BLaER1 treated with 17β-estradiol and CSF1 and Interleukin-3, amounts not matched to agents 10 nM and 100 nM (cell line): ENCODE measurements around the gene MMEL1.
A peak's percentile ranks its signal among the peaks of the same experiment; 100 is the strongest.
"Not testable (repeated sequence)": the region's sequence is repeated elsewhere in the genome, so short reads cannot be mapped to it uniquely, and the experiment has no call there.

ENCODE experiments used
- H3K27ac ChIP-seq, 11 experiments: shearing (Covaris generic); formaldehyde crosslinking; 2 replicates each; pipeline ENCODE4 v1.8.1; 2022
- H3K27me3 ChIP-seq, 11 experiments: shearing (Covaris generic); formaldehyde crosslinking; 2 replicates each; pipeline ENCODE4 v1.8.1; 2022
- H3K36me3 ChIP-seq, 11 experiments: shearing (Covaris generic); formaldehyde crosslinking; 2 replicates each; pipeline ENCODE4 v1.8.1; 2022
- H3K4me1 ChIP-seq, 10 experiments: shearing (Covaris generic); formaldehyde crosslinking; 2 replicates each; pipeline ENCODE4 v1.8.1; 2022
- H3K4me2 ChIP-seq, 11 experiments: shearing (Covaris generic); formaldehyde crosslinking; 2 replicates each; pipeline ENCODE4 v1.8.1; 2022
- H3K4me3 ChIP-seq, 10 experiments: shearing (Covaris generic); formaldehyde crosslinking; 2 replicates each; pipeline ENCODE4 v1.8.1; 2022
- H3K9ac ChIP-seq, 11 experiments: shearing (Covaris generic); formaldehyde crosslinking; 2 replicates each; pipeline ENCODE4 v1.8.1; 2022
- H3K9me3 ChIP-seq, 11 experiments: shearing (Covaris generic); formaldehyde crosslinking; replicated peaks in 1 of 11; 2 replicates each; pipeline ENCODE4 v1.8.1; 2022
- H4K20me1 ChIP-seq, 11 experiments: shearing (Covaris generic); formaldehyde crosslinking; 2 replicates each; pipeline ENCODE4 v1.8.1; 2022
- Cebpa-rat ChIP-seq, 11 experiments: shearing (Covaris generic); IDR thresholded peaks; 2 replicates each; pipeline ENCODE4 v1.8.1; 2022

Gene MMEL1

DNA sequence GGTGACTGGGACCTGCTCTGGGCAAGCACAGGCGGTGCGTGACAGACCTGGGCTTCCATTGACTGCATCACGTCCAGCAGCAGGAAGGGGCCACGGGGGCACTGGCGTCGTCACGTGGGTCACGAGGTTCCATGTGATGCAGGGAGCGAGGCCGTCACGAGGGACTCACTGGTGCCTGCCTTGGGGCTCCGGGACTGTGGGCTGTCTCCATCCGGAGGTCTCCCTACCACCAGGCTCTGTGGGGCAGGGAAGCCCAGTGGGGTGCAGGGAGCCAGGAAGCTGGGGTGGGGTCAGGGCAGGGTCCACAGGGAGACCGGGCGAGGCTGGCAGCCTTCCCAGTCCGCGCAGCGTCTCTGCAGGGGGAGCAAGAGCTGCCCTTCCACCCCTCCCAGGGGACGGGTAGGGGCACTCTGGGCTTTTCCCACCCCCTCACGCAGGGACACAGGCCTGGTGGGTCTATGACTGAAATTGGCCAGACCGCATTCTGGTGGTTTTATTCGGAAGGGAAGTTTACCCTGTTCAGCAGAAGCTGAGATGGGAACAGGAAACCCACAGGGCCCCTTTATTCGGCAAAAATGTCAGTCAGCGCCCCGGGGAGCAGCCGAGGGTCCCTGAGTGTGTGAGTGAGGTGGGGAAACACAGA is 77.1 kb downstream of the MMEL1 start:
- Histone ChIP-seq H3K27ac (peak overlapping the region; percentile 77 to 96 (median 91)), H3K9ac (peak overlapping the region; percentile 80 to 95 (median 85)), H3K4me3 (peak overlapping the region; percentile 58 to 92 (median 68))

DNA sequence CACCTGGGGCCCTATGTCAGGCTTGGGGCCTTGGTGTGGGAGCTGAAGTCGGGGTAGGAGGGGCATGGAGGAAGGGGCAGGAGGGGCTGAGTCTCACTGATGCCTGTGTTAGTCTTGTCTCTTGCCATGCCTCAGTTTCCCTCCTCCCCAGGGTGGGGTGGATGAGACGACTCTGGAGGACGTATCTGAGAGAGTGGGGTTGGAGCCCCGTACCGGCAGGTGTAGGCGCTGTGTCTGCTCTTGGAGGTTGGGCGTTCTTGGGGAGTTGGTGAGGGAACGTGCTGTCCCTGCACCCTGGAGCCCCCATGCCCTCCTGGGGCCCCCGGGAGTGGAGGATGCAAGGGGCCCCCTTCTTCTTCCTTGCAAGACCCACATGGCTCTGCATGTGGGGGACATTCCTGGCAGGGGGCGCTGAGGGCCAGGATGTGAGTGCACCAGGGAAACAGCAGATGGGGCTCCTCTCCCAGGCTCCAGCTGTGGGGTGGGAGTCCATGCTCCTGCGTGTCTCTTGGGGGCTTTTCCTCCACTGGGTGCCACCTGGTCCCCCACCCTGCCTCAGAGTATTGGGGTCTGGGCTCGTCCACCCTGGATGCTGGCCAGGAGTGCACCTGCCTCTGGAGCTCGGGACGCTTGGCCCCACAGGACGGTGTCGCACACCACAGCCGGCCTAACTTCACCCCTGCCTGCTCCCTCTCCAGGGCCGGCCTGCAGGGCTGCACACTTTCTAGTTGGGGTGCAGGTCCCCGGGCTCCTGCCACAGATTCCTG is 78.0 kb downstream of the MMEL1 start:
- Histone ChIP-seq H3K27ac (peak overlapping the region in 9 of 11 experiments; percentile 82 to 96 (median 92); a peak in 14 of 22 replicates), H3K36me3 (peaks cover 0 to 26% (median 0%) of the 10 kb centered on the region in 11 experiments; a peak in 5 of 22 replicates)
- no peak for TF ChIP-seq Cebpa-rat (IDR thresholded peaks at IDR 0.05)

More for the DNA sequence above, 77.1 kb downstream of the MMEL1 start:
- Histone ChIP-seq H3K9me3 (no peaks in the 10 kb centered on the region), H3K36me3 (peaks cover 0 to 35% (median 0%) of the 10 kb centered on the region in 11 experiments; a peak in 6 of 22 replicates), H4K20me1 (peaks cover 0 to 44% (median 16%) of the 10 kb centered on the region in 11 experiments; a peak in 15 of 22 replicates), H3K27me3 (no peaks in the 10 kb centered on the region), H3K4me2 (peak overlapping the region; percentile 94 to 100 (median 99)), H3K4me1 (peaks cover 71 to 82% (median 77%) of the 10 kb centered on the region in 10 experiments)
- TF ChIP-seq Cebpa-rat (IDR thresholded peaks at IDR 0.05) = no peak

DNA sequence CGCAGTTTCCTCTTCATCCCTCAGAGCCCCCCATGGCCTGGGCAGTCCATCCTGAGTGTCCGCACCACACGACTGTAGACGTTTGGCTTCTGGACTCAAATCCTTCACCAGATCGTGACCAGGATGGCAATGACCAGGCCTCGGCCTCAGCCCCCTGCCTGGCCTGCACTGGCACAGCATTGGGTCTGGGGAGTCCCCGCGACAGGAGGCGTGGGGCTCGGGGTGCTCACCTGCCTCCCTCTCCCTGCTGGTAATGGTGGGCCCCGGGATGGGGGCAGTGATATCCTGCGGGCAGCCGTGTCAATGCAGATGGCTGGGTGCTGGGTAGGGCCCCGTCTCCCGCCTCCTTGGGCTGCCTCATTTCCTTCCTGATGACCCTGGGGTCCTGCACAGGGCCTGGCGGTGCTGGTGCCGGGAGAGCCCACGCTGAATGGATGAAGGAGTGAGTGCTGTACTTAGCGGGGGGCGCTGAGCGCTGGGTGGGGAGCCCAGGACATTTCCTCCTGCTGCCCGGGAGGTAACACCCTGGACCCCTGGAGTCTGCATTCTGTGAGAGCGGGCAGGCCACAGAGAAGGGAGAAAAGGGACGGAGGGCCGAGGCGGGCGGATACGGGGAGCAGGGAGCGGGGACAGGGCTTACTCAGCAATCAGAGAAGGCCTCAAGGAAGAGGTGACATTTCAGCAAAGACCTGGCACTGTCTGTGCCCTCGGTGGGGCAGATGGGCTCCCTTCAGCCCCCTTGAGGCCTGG is 78.8 kb downstream of the MMEL1 start:
- Histone ChIP-seq H3K4me3 (no peak overlapping the region), H3K36me3 (peaks cover 0 to 18% (median 0%) of the 10 kb centered on the region in 11 experiments; a peak in 5 of 22 replicates), H3K27me3 (no peaks in the 10 kb centered on the region), H4K20me1 (peaks cover 0 to 27% (median 9%) of the 10 kb centered on the region in 11 experiments; a peak in 15 of 22 replicates), H3K4me1 (peaks cover 70 to 90% (median 85%) of the 10 kb centered on the region in 10 experiments), H3K27ac (peak overlapping the region in 3 of 11 experiments; percentile 32 to 96 (median 44); a peak in 4 of 22 replicates), H3K9ac (peak overlapping the region in 7 of 11 experiments; percentile 14 to 95 (median 44); a peak in 9 of 22 replicates), H3K9me3 (no peaks in the 10 kb centered on the region), H3K4me2 (peak overlapping the region; percentile 94 to 100 (median 99))
- TF ChIP-seq Cebpa-rat (IDR thresholded peaks at IDR 0.05) = no peak

More for the DNA sequence above, 78.0 kb downstream of the MMEL1 start:
- peak overlapping the region; percentile 94 to 100 (median 99) for H3K4me2 ChIP-seq
- peaks cover 70 to 84% (median 80%) of the 10 kb centered on the region in 10 experiments for H3K4me1 ChIP-seq
- no peaks in the 10 kb centered on the region for H3K9me3 ChIP-seq
- peak overlapping the region in 7 of 10 experiments; percentile 64 to 92 (median 75); a peak in 6 of 20 replicates for H3K4me3 ChIP-seq
- H3K9ac ChIP-seq = peak overlapping the region in 9 of 11 experiments; percentile 12 to 95 (median 85); a peak in 9 of 22 replicates
- H3K27me3 ChIP-seq = no peaks in the 10 kb centered on the region
- H4K20me1 ChIP-seq = peaks cover 0 to 35% (median 14%) of the 10 kb centered on the region in 11 experiments; a peak in 15 of 22 replicates

DNA sequence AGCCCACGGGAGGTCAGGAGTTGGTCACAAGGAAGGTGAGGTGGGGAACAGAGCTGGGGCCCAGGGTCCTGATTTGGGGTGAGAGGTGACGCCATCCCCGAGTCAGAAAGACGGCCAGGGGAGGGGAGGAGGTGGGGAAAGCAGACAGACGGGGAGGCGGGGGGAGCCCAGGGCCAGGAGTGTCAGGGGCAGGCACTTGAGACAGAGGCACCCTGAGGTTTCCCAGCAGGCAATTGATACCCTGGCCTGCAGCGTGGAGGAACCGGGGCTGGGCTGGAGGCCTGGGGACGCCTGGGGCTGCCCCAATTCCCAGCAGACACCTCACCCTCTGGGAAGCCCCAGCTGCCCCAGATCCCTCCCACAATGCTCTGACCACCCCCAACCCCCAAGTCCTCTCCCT is 79.7 kb downstream of the MMEL1 start:
- not testable (repeated sequence) for H3K9me3 ChIP-seq, H3K4me3 ChIP-seq, H3K9ac ChIP-seq, H3K27ac ChIP-seq, H3K36me3 ChIP-seq, H3K27me3 ChIP-seq
- Histone ChIP-seq H4K20me1 (peaks cover 0 to 18% (median 6%) of the 10 kb centered on the region in 11 experiments; a peak in 12 of 22 replicates), H3K4me2 (peak overlapping the region in 1 of 11 experiments; percentile 99; a peak in 1 of 22 replicates), H3K4me1 (peaks cover 67 to 89% (median 84%) of the 10 kb centered on the region in 10 experiments)

DNA sequence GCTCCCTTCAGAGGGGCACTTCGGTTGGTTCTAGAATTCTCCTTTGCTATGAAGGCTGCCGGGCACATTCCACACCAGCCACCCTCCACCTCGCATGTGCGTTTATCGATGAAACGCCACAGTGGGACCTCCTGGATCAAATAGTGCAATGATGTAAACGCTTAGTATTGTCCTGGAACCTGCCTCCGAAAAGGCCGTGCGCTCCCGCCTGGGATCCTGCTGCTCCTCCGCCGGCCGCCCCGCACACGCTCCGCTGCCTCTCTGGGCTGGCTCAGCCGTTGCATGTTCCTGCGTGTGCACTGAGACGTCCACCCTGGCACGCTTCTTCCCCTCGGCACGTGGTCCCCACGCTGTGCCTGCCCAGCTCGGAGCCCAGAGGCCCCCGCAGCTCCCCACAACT is 80.6 kb downstream of the MMEL1 start:
- Histone ChIP-seq H3K9ac (no peak overlapping the region), H3K27me3 (no peaks in the 10 kb centered on the region), H3K4me2 (peak overlapping the region; percentile 37 to 100 (median 96); a peak in 21 of 22 replicates), H3K36me3 (no peaks in the 10 kb centered on the region), H3K4me3 (no peak overlapping the region), H3K9me3 (no peaks in the 10 kb centered on the region), H4K20me1 (peaks cover 0 to 23% (median 0%) of the 10 kb centered on the region in 11 experiments; a peak in 10 of 22 replicates), H3K27ac (no peak overlapping the region), H3K4me1 (peaks cover 70 to 89% (median 84%) of the 10 kb centered on the region in 10 experiments)
- TF ChIP-seq Cebpa-rat (IDR thresholded peaks at IDR 0.05) = no peak

DNA sequence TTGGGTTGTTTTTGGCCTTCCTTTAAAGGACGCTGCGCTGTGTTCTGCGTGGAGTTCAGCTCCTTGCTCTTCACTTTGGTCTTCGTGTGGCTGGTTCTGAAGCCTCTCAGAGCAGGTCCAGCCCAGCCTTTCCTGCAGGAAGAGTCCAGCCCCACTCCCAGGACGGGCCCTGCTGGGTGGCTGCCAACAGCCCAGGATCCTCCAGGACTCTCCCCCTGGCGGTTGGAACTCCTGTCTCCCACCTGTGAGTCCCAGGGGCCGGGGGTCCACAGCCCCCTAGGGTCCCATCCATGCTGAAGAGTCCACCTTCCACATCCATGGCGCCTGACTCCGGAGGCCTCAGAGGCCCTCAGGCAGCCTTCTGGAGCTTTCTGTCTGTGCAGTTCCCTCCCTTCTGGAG is 81.3 kb downstream of the MMEL1 start:
- H3K9me3 ChIP-seq, H3K36me3 ChIP-seq, H3K4me3 ChIP-seq, H3K27ac ChIP-seq, H3K27me3 ChIP-seq: not testable (repeated sequence)
- peaks cover 0 to 25% (median 0%) of the 10 kb centered on the region in 11 experiments; a peak in 10 of 22 replicates for H4K20me1 ChIP-seq
- peaks cover 71 to 89% (median 84%) of the 10 kb centered on the region in 10 experiments for H3K4me1 ChIP-seq
- H3K9ac ChIP-seq = peak overlapping the region in 2 of 11 experiments; percentile 9 to 18; a peak in 1 of 22 replicates
- H3K4me2 ChIP-seq = peak overlapping the region; percentile 37 to 100 (median 96)

DNA sequence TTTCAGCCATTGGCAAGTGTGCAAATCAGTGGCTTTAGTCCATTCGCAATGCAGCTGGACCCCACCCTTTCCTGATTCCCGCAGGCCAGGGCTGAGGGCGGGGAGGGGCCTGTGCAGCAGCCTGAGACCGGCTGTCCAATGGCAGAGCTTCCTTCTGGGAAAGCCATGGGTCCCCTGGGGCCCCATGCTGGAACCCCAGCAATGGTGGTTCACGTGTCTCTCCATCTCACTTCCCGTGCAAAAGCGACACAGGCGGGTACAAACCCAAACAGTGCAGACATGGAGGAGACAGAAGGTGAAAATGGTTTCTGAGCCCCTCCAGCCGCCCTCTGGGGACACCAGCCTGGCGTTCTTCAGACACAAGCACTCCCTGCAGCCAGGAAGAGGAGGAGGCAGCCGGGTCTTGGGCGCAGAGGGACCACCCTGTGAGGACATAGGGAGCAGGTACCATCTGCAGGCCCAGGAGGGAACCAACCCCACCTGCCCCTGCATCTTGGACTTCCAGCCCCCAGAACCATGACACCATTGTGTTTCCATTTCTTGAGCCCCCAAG is 82.4 kb downstream of the MMEL1 start:
- peak overlapping the region in 6 of 11 experiments; percentile 23 to 62 (median 54); a peak in 9 of 22 replicates for H3K27ac ChIP-seq
- H3K27me3 ChIP-seq, H3K36me3 ChIP-seq, H3K9me3 ChIP-seq: not testable (repeated sequence)
- peaks cover 69 to 89% (median 85%) of the 10 kb centered on the region in 10 experiments for H3K4me1 ChIP-seq
- H4K20me1 ChIP-seq = peaks cover 0 to 16% (median 4%) of the 10 kb centered on the region in 11 experiments; a peak in 10 of 22 replicates
- peak overlapping the region in 1 of 10 experiments; percentile 24; a peak in 1 of 20 replicates for H3K4me3 ChIP-seq
- H3K9ac ChIP-seq = peak overlapping the region in 2 of 11 experiments; percentile 39 to 81; a peak in 2 of 22 replicates
- peak overlapping the region; percentile 93 to 100 (median 97) for H3K4me2 ChIP-seq

DNA sequence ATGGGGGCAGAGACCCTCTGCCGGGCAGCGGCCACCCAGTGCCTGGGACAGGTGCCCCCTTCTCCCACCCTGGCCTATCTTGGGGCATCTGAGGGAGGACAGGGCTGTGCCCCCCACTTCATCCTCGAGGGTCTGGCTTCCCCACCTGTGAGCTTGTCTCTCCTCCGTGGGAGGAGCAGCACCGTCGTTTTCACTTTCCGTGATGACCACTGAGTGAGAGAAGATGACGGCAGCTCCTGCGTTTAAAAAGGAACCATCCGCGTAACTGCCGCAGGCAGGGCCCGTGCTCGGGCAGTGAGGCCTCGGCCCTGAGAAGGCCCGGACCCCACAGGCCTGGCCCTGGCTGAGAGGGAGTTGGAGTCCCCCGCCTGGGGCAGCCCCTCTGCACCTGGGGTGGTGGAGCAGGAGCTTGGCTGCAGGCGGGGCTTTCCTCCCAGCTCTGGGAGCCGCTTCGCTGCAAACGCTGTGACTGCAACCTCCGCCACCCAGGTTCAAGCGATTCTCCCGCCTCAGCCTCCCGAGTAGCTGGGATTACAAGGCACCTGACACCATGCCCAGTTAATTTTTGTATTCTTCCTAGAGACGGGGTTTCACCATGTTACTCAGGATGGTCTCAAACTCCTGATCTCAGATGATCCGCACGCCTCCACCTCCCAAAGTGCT is 83.3 kb downstream of the MMEL1 start:
- peaks cover 60 to 89% (median 85%) of the 10 kb centered on the region in 10 experiments for H3K4me1 ChIP-seq
- not testable (repeated sequence) for H3K9me3 ChIP-seq, H3K27me3 ChIP-seq, H3K36me3 ChIP-seq
- H3K27ac ChIP-seq = peak overlapping the region; percentile 87 to 95 (median 91)
- H3K4me2 ChIP-seq = peak overlapping the region; percentile 93 to 100 (median 97)
- peak overlapping the region; percentile 76 to 86 (median 82) for H3K9ac ChIP-seq
- peak overlapping the region; percentile 27 to 67 (median 58); a peak in 16 of 20 replicates for H3K4me3 ChIP-seq
- peaks cover 0 to 20% (median 3%) of the 10 kb centered on the region in 11 experiments; a peak in 6 of 22 replicates for H4K20me1 ChIP-seq
